Endothelial cell of umbilical vein (primary cell): ENCODE results near the gene LYRM4. TPM values are rescaled to one million over a fixed set of nuclear protein-coding genes. Genes with fewer than 3 reads are reported as not detected.

Experiments used
- BruUV-seq: library from RNA; stranded (reverse); fragments of 400-500 nt; replicated peaks from 2 replicates; lab custom pipeline; 2021; lab: Mats Ljungman, UMichigan
- CTCF ChIA-PET: fragments of 300-600, 350-600 bp; sonication (Branson Sonifier 250); formaldehyde crosslinking; loops from one replicate; lab custom pipeline; 2021; ENCODE audit warnings: antibody characterized with exemption, inconsistent platforms; lab: Charles Lee
- POLR2A ChIA-PET: fragments of 300-600, 350-600 bp; sonication (Branson Sonifier 250); formaldehyde crosslinking; loops from one replicate; lab custom pipeline; 2021; ENCODE audit warnings: antibody characterized with exemption, inconsistent platforms; lab: Charles Lee
- DNase-seq: peaks from one replicate; pipeline ENCODE4 v3.0.0-alpha.2; 2011; ENCODE audit warnings: low read depth, low spot score
- FAIRE-seq: peaks from 2 replicates; lab custom pipeline; 2011; peaks lifted over from hg19 to GRCh38; lab: Jason Lieb, UNC
- H2AFZ ChIP-seq: 2 replicates; pipeline ENCODE4 v1.6.0; 2012; ENCODE audit warnings: low read depth, low read length, control low read depth, inconsistent platforms
- H3K27ac ChIP-seq: 2 replicates; pipeline ENCODE4 v1.5.1; 2011; ENCODE audit warnings: low read depth, mild to moderate bottlenecking, control low read depth, low read length, moderate library complexity; ENCODE audit not compliant: insufficient read depth
- H3K27me3 ChIP-seq, 2 experiments: 2 replicates each; pipeline versions ENCODE4 v1.6.0 to v1.6.1; 2011; ENCODE audit warnings: low read length in 2 of 2, mixed read lengths in 1 of 2; ENCODE audit not compliant: control insufficient read depth in 2 of 2, insufficient read depth in 2 of 2
- H3K36me3 ChIP-seq, 2 experiments: 2 replicates in 1 of 2; 3 replicates in 1 of 2; pipeline ENCODE4 v1.5.1; 2011; ENCODE audit warnings: low read length in 2 of 2, mild to moderate bottlenecking in 1 of 2, moderate library complexity in 1 of 2; ENCODE audit not compliant: control insufficient read depth in 2 of 2, insufficient read depth in 2 of 2; ENCODE audit errors: extremely low read depth in 1 of 2
- H3K4me1 ChIP-seq: 3 replicates; pipeline ENCODE4 v1.5.1; 2011; ENCODE audit warnings: mild to moderate bottlenecking, low read length; ENCODE audit not compliant: control insufficient read depth, insufficient read depth; ENCODE audit errors: extremely low read depth
- H3K4me2 ChIP-seq: 2 replicates; pipeline ENCODE4 v1.6.1; 2011; ENCODE audit warnings: low read length, control low read depth, mixed read lengths; ENCODE audit not compliant: insufficient read depth
- H3K4me3 ChIP-seq, 3 experiments: fragments of 200-600 bp in 1 of 3; sonication (generic), shearing (Covaris generic) in 1 of 3; replicated peaks in 1 of 3; 2 replicates each; pipeline ENCODE4 v1.5.1; 2011 to 2016; ENCODE audit warnings: control low read depth in 3 of 3, low read length in 3 of 3, mild to moderate bottlenecking in 2 of 3, inconsistent platforms in 1 of 3, low read depth in 1 of 3, moderate library complexity in 1 of 3; ENCODE audit not compliant: insufficient read depth in 1 of 3
- H3K79me2 ChIP-seq: 2 replicates; pipeline ENCODE4 v1.6.0; 2012; ENCODE audit warnings: low read length, inconsistent platforms; ENCODE audit not compliant: control insufficient read depth, insufficient read depth
- H3K9ac ChIP-seq: replicated peaks from 2 replicates; pipeline ENCODE3; 2011; ENCODE audit warnings: low read length, control low read depth; ENCODE audit not compliant: insufficient read depth; ENCODE audit errors: extremely low read depth
- H3K9me1 ChIP-seq: replicated peaks from 3 replicates; pipeline ENCODE4 v1.6.0; 2011; ENCODE audit warnings: mild to moderate bottlenecking, low read length; ENCODE audit not compliant: control insufficient read depth, insufficient read depth; ENCODE audit errors: extremely low read depth
- H3K9me3 ChIP-seq: replicated peaks from 2 replicates; pipeline ENCODE4 v1.5.1; 2012; ENCODE audit warnings: low read length, inconsistent platforms; ENCODE audit not compliant: control insufficient read depth, insufficient read depth
- H4K20me1 ChIP-seq: replicated peaks from 2 replicates; pipeline ENCODE3; 2011; ENCODE audit warnings: mild to moderate bottlenecking, low read length; ENCODE audit not compliant: control insufficient read depth, insufficient read depth; ENCODE audit errors: extremely low read depth
- EZH2 ChIP-seq: IDR thresholded peaks from 2 replicates; pipeline ENCODE4 v1.6.1; 2012; ENCODE audit warnings: borderline replicate concordance, low read depth, mild to moderate bottlenecking, moderate library complexity, low read length, inconsistent platforms; ENCODE audit not compliant: severe bottlenecking
- FOS ChIP-seq: IDR thresholded peaks from 2 replicates; pipeline ENCODE4 v1.6.1; 2011; ENCODE audit warnings: mild to moderate bottlenecking, low read length, moderate library complexity, borderline replicate concordance; ENCODE audit not compliant: insufficient read depth
- GATA2 ChIP-seq: IDR thresholded peaks from 2 replicates; pipeline ENCODE4 v1.7.0; 2011; ENCODE audit warnings: low read depth, mild to moderate bottlenecking, moderate library complexity, mixed read lengths, low read length; ENCODE audit not compliant: insufficient read length, insufficient read depth
- JUN ChIP-seq: IDR thresholded peaks from 2 replicates; pipeline ENCODE4 v1.6.1; 2011; ENCODE audit warnings: borderline replicate concordance, low read depth; ENCODE audit not compliant: insufficient read length, insufficient read depth
- MYC ChIP-seq: IDR thresholded peaks from one replicate; pipeline ENCODE4 v1.6.1; 2011; ENCODE audit warnings: mild to moderate bottlenecking, low read depth, low read length
- POLR2A ChIP-seq: IDR thresholded peaks from 2 replicates; pipeline ENCODE4 v1.6.1; 2012; ENCODE audit warnings: low read depth, mild to moderate bottlenecking, control low read depth, low read length
- POLR2AphosphoS5 ChIP-seq: IDR thresholded peaks from 2 replicates; pipeline ENCODE4 v1.6.1; 2012; ENCODE audit warnings: low read depth, mild to moderate bottlenecking, control low read depth, low read length, moderate library complexity; ENCODE audit not compliant: insufficient read depth
- dilution Hi-C: fragments of 300-500 bp; cut with MboI; formaldehyde crosslinking; loops from one replicate; pipeline ENCODE4 v1.15.0; 2019; ENCODE audit warnings: low sequenced_read_pairs; ENCODE audit not compliant: extremely low pct_ligation_motif_present
- intact Hi-C: fragments of 100-400 bp; cut with micrococcal nuclease; formaldehyde crosslinking; loops from one replicate; pipeline ENCODE4 v1.10.0; 2022
- polyA plus RNA-seq, 4 experiments: library from polyadenylated mRNA; depleted of rRNA in 3 of 4; stranded (reverse) in 3 of 4; unstranded in 1 of 4; fragments of >200 nt; gene quantifications; 2 replicates each; pipeline versions ENCODE4 v1.2.1 to v1.2.3, GENCODE V29; 2011 to 2012; ENCODE audit warnings: missing spikeins in 1 of 4
- total RNA-seq: library from RNA; stranded (reverse); gene quantifications from 2 replicates; pipeline ENCODE4 v1.2.3, GENCODE V29; 2021
- TF ChIP-seq, protein P1 (sequence below): IDR thresholded peaks from 2 replicates; pipeline ENCODE4 v1.6.1; 2011; ENCODE audit not compliant: insufficient read depth, insufficient read length
- TF ChIP-seq, protein P2 (sequence below), 2 donors: IDR thresholded peaks; 1 replicate in 1 of 2; 2 replicates in 1 of 2; pipeline ENCODE4 v1.5.1; 2011; ENCODE audit warnings: low read length in 2 of 2, mild to moderate bottlenecking in 2 of 2, moderate library complexity in 2 of 2, control low read depth in 1 of 2, inconsistent platforms in 1 of 2, low read depth in 1 of 2; ENCODE audit not compliant: insufficient read depth in 1 of 2; ENCODE audit errors: extremely low read depth in 1 of 2

Gene LYRM4
- total and polyA plus RNA-seq, 2 donors (not counting 3 experiments of a cell fraction or from before 2014, with no cell fraction given), result 39.5 to 44.0 TPM

DNA sequence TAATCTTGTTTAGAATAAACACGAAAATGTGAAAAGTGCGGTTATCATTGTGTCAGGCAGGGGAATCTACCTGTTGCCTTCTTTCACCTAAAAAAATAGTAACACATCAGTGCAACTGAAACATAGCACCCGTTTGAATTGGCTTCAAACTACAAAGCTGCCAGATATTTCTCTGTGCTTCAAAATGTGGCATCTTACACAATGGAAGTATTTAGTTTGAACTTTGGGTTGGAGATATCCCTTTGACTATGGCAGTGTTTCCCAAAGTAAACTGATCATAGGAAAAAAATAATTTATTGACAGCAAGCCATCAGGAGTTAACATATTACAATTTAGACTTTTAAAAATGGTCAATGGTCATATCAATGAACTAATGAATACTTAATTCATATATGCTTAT, 172.0 kb downstream of the LYRM4 start:
- FAIRE-seq, result no peak
- dilution Hi-C loops, result no loop called here
- ChIA-PET POLR2A (no interaction called here), CTCF (no interaction called here)
- no peaks in the 10 kb centered on the region for H3K79me2 ChIP-seq
- no peaks in the 10 kb centered on the region for H3K36me3 ChIP-seq
- no peaks in the 10 kb centered on the region for H3K9me1 ChIP-seq
- H4K20me1 ChIP-seq, result no peaks in the 10 kb centered on the region
- intact Hi-C loops, result no loop called here
- H2AFZ ChIP-seq, result no peak overlapping the region
- H3K27ac ChIP-seq, result no peak overlapping the region
- no peaks in the 10 kb centered on the region for H3K9me3 ChIP-seq
- no peak for DNase-seq
- H3K4me2 ChIP-seq, result no peak overlapping the region
- peaks cover 14 to 19% of the 10 kb centered on the region in 2 experiments for H3K27me3 ChIP-seq
- BruUV-seq, result no TSS peak
- H3K9ac ChIP-seq, result no peak overlapping the region
- no peak overlapping the region for H3K4me3 ChIP-seq
- TF ChIP-seq FOS (no peak), GATA2 (no peak), POLR2A (no peak), EZH2 (no peak), JUN (no peak), POLR2AphosphoS5 (no peak), MYC (no peak)
- TF ChIP-seq, protein P1, sequence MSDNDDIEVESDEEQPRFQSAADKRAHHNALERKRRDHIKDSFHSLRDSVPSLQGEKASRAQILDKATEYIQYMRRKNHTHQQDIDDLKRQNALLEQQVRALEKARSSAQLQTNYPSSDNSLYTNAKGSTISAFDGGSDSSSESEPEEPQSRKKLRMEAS, result no peak
- TF ChIP-seq, protein P2, sequence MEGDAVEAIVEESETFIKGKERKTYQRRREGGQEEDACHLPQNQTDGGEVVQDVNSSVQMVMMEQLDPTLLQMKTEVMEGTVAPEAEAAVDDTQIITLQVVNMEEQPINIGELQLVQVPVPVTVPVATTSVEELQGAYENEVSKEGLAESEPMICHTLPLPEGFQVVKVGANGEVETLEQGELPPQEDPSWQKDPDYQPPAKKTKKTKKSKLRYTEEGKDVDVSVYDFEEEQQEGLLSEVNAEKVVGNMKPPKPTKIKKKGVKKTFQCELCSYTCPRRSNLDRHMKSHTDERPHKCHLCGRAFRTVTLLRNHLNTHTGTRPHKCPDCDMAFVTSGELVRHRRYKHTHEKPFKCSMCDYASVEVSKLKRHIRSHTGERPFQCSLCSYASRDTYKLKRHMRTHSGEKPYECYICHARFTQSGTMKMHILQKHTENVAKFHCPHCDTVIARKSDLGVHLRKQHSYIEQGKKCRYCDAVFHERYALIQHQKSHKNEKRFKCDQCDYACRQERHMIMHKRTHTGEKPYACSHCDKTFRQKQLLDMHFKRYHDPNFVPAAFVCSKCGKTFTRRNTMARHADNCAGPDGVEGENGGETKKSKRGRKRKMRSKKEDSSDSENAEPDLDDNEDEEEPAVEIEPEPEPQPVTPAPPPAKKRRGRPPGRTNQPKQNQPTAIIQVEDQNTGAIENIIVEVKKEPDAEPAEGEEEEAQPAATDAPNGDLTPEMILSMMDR (IDR thresholded peaks at IDR 0.05; ENCODE audit: extremely low read depth in 1 of 2, insufficient read depth in 1 of 2, low read depth in 1 of 2, low read length in 2 of 2), result no peak
- peaks cover 13% of the 10 kb centered on the region for H3K4me1 ChIP-seq
